MCF 10A (cell line): ENCODE data around the gene FGR. TPM values are rescaled to one million over a fixed set of nuclear protein-coding genes. Genes with fewer than 3 reads are reported as not detected.
A peak's percentile ranks its signal among the peaks of the same experiment; 100 is the strongest.

Source experiments
- BruUV-seq: library from RNA; stranded (reverse); fragments of 400-500 nt; replicated peaks from 2 replicates; lab custom pipeline; 2021; lab: Mats Ljungman, UMichigan
- CTCF ChIA-PET: fragments of 300-600 bp; sonication (Branson Sonifier 250); formaldehyde crosslinking; extraction: SDS; loops from one replicate; lab custom pipeline; 2021; ENCODE audit warnings: antibody characterized with exemption, inconsistent platforms; lab: Yijun Ruan, JAX
- POLR2A ChIA-PET: fragments of 300-600, 350-650 bp; sonication (Branson Sonifier 250); formaldehyde crosslinking; extraction: SDS; loops from one replicate; lab custom pipeline; 2020; ENCODE audit warnings: antibody characterized with exemption, inconsistent platforms; lab: Yijun Ruan, JAX
- DNase-seq: peaks from one replicate; pipeline ENCODE4 v3.0.0-alpha.2; 2018; ENCODE audit not compliant: unreplicated experiment
- H3K27ac Mint-ChIP-seq: one replicate; pipeline ENCODE4 v1.8.0; 2022; ENCODE audit warnings: mild to moderate bottlenecking, low read depth, mixed read lengths; ENCODE audit not compliant: unreplicated experiment
- H3K27me3 Mint-ChIP-seq: one replicate; pipeline ENCODE4 v1.8.0; 2022; ENCODE audit warnings: mixed read lengths; ENCODE audit not compliant: insufficient read depth, unreplicated experiment
- H3K36me3 Mint-ChIP-seq: one replicate; pipeline ENCODE4 v1.8.0; 2022; ENCODE audit warnings: mild to moderate bottlenecking, moderate library complexity, mixed read lengths; ENCODE audit not compliant: insufficient read depth, unreplicated experiment
- H3K4me1 Mint-ChIP-seq: one replicate; pipeline ENCODE4 v1.8.0; 2022; ENCODE audit warnings: mixed read lengths; ENCODE audit not compliant: insufficient read depth, unreplicated experiment
- H3K4me3 Mint-ChIP-seq: one replicate; pipeline ENCODE4 v1.8.0; 2022; ENCODE audit warnings: mild to moderate bottlenecking, moderate library complexity, mixed read lengths; ENCODE audit not compliant: unreplicated experiment
- H3K9me3 Mint-ChIP-seq: one replicate; pipeline ENCODE4 v1.8.0; 2022; ENCODE audit warnings: mixed read lengths; ENCODE audit not compliant: unreplicated experiment
- CTCF ChIP-seq: fragments of 200-600 bp; IDR thresholded peaks from one replicate; pipeline ENCODE4 v1.8.0; 2022; ENCODE audit warnings: antibody characterized with exemption, mild to moderate bottlenecking; ENCODE audit not compliant: unreplicated experiment
- intact Hi-C: fragments of 100-400 bp; cut with micrococcal nuclease; formaldehyde crosslinking; loops from 2 replicates; pipeline ENCODE4 v1.14.1; 2022
- total RNA-seq: library from RNA; stranded (reverse); gene quantifications from 2 replicates; pipeline ENCODE4 v1.2.3, GENCODE V29; 2022

FGR gene
- total RNA-seq, 1 experiment from 2014 or later = not detected

DNA sequence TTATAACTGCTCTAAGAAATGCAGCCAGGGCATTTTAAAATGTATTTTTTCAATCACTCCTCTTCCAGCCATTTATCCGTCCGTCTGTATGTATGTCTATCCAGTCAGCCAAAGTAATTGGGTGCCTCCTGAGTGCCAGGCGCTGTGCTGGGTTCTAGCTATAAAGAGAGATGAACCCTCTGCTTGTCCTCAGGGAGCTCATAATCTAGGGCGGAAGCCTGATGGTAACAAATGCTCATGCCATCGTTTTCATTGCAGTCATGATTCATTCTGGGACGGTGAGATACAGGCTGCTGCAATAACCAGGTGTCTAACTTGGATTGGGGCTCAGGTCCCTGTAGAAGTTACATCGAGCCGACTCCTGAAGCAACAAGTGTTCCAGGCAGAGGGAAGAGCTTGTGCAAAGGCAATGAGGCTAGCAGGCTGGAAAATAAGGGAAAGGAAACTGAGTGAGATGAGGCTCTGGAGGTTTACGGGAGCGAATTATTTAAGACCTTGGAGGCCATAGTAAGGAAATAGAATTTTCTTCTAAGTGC is 25.4 kb upstream of the FGR start:
- TSS peak; percentile 89 for BruUV-seq
- H3K4me1 Mint-ChIP-seq = peaks cover 38% of the 10 kb centered on the region
- H3K27me3 Mint-ChIP-seq = no peaks in the 10 kb centered on the region
- H3K27ac Mint-ChIP-seq = peak overlapping the region; percentile 89
- no peaks in the 10 kb centered on the region for H3K9me3 Mint-ChIP-seq
- intact Hi-C loops = loop anchor here (5.0 kb wide), 2 partner anchors 103 to 363 kb away; no protein-coding TSS in a partner anchor
- peak overlapping the region; percentile 73 for H3K4me3 Mint-ChIP-seq
- no peak for TF ChIP-seq CTCF
- ChIA-PET CTCF (interaction anchor here (0.5 to 3.8 kb wide), 9 partner anchors 9 to 363 kb away, joined by 3 to 160 read pairs (median 3); no protein-coding TSS in a partner anchor), POLR2A (interaction anchor here (0.7 to 3.1 kb wide), 4 partner anchors 31 to 103 kb away, joined by 3 to 19 read pairs (median 4); no protein-coding TSS in a partner anchor)
- H3K36me3 Mint-ChIP-seq = no peaks in the 10 kb centered on the region
- DNase-seq = peak; percentile 23

DNA sequence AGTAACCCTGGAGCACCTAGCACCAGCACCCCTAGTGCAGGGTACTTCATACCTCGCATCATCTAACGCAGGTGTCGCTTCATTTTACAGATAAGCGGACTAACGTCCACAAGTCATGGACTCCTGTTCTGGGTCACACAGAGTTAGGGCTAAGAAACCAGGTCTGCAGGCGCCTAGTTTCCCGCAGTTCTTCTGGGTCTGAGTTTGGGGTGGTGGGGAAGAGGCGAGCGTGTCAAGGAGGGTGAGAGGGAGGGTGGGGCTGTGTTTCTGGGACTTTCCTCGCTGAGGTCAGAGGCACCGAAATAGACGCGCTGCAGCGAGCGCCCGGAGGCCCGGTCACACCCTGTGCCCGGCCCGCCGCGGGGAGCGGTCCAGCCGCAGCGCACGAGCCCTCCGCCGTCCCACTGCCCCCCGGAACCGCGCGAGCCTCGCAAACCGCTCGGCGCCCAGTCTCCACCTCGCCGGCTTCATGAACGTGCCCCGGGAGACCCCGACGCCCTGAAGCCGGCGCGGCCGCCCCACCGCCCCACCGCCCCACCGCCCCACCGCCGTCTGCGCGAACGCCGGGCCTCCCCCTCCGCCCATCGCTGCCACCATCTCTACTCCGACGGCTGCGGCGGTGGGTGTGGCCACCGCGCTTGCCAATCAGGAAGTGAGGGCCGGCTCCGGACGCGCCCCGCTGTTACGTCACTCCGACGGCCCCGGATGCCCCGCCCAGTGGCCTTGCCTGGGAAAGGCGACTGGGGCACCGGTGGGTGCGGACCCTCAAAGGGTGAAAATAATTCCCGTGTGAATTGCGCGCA is 24.7 kb upstream of the FGR start:
- Mint-ChIP-seq H3K27ac (peak overlapping the region; percentile 89), H3K4me3 (peak overlapping the region; percentile 73), H3K36me3 (no peaks in the 10 kb centered on the region), H3K4me1 (peaks cover 45% of the 10 kb centered on the region), H3K9me3 (no peaks in the 10 kb centered on the region), H3K27me3 (no peaks in the 10 kb centered on the region)
- no peak for TF ChIP-seq CTCF
- ChIA-PET CTCF (interaction anchor here (0.5 to 3.8 kb wide), 8 partner anchors 10 to 363 kb away, joined by 3 to 160 read pairs (median 4); no protein-coding TSS in a partner anchor), POLR2A (interaction anchor here (0.8 to 1.7 kb wide), 3 partner anchors 10 to 170 kb away, joined by 3 to 13 read pairs (median 4); partner anchors contain the start of gene WASF2)
- peak; percentile 78 for DNase-seq
- BruUV-seq = no TSS peak
- intact Hi-C loops = loop anchor here (5.0 kb wide), 2 partner anchors 102 to 362 kb away; no protein-coding TSS in a partner anchor

DNA sequence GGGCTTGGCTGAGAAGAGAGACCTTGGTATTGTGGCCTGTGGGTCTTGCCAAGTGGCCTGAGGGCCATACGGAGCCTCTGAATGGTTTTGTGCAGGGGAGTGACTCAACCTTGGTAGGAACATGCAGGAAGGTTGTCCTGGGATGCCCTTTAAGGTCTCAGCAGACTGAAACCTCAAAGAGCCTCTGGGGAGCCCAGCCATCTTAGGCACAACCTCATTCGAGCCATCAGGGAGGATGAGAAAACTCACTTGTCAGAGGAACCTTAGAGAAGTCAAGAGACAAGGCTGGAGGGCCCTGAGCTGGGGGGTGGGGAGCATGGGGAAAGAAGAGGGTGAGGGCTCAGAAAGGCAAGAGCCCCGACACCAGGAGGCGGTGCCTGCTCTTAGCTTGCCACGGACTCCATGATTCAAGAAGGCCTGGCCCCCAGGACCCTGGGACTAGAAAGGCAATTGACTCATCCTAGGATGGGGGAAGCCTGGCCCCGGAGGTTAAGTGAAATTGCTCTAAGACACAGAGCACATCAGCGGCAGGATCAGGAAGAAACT is 24.0 kb upstream of the FGR start:
- BruUV-seq = TSS peak; percentile 95
- no peak for TF ChIP-seq CTCF
- DNase-seq = peak; percentile 86
- ChIA-PET CTCF (interaction anchor here (0.6 to 1.3 kb wide), 7 partner anchors 10 to 546 kb away, joined by 3 to 11 read pairs (median 3); no protein-coding TSS in a partner anchor), POLR2A (interaction anchor here (0.7 to 1.7 kb wide), 5 partner anchors 10 to 169 kb away, joined by 3 to 13 read pairs (median 4); partner anchors contain the start of gene WASF2)
- Mint-ChIP-seq H3K4me3 (peak overlapping the region; percentile 73), H3K4me1 (peaks cover 45% of the 10 kb centered on the region), H3K27me3 (no peaks in the 10 kb centered on the region), H3K36me3 (no peaks in the 10 kb centered on the region), H3K27ac (peak overlapping the region; percentile 89), H3K9me3 (no peaks in the 10 kb centered on the region)
- intact Hi-C loops = no loop called here
